HL-60/S4 treated with phorbol 12-myristate 13-acetate at 8.2 ng/mL for 4 days and 3 days (cell line): ENCODE measurements around the gene TBX3.
"Not testable (repeated sequence)": the region's sequence is repeated elsewhere in the genome, so short reads cannot be mapped to it uniquely, and the experiment has no call there.

Experiments used
- in situ Hi-C: fragments of 300-500 bp; cut with MboI; formaldehyde crosslinking; loops from 2 replicates; pipeline ENCODE4 v1.15.0; 2022; ENCODE audit warnings: low sequenced_read_pairs

Gene TBX3

GRCh38 chr12:114684098-114684869, at the start of gene TBX3:
Gene TBX3 (minus strand): TSS chr12:114684175. CDS start chr12:114683200, 975 bp downstream.
- in situ Hi-C loops: no loop called here

- in situ Hi-C loops: no loop called here
Observed at GRCh38 chr12:114732426-114733030, 48.6 kb upstream of the TBX3 start.

- in situ Hi-C loops: no loop called here
Observed at GRCh38 chr12:114729731-114730130, 45.8 kb upstream of the TBX3 start.

DNA sequence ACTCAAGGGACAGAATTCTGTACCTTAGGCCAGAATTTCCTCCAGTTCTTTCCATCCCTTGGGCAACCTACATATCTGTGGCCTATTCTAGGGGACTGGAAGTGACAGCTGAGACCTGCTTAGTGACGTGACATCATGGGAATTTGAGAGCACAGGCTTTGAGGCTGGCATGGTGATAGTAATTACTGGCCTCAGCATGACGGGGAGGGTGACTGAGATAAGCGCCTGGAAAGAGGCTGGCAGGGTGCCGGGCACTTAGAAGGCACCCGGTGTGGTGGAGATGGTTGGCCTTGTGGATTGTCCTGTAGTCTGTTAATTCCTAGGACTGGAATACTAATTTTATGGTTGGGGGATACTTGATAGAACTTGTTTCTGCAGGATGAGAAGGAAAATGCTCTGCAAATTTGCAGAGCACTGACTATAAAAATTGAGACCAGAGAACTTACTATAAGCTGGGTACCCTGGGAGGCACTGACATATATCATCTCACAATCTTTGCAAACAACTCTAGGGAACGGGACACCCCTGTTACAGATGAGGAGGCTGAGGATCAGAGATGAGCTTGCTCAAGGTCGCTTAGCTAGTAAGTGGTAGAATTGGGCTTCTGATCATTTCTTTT, 42.2 kb upstream of the TBX3 start:
- in situ Hi-C loops: no loop called here

DNA sequence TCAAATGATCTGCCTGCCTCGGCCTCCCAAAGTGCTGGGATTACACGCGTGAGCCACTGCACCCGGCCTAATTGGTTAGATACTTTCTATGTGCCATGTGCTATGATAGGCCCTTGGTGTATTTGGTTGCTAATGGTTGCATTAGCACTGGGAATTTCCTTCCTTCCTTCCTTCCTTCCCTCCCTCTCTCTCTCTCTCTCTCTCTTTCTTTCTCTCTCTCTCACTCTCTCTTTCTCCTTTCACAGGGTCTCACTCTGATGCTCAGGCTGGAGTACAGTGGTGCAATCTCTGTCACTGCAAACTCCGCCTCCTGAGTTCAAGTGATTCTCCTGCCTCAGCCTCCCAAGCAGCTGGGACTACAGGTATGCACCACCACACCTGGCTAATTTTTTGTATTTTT, 38.2 kb upstream of the TBX3 start:
- in situ Hi-C loops: not testable (repeated sequence)

GRCh38 chr12:114721266-114721665, 37.3 kb upstream of the TBX3 start:
- in situ Hi-C loops: no loop called here

GRCh38 chr12:114713466-114714215, 29.7 kb upstream of the TBX3 start:
- in situ Hi-C loops: no loop called here

DNA sequence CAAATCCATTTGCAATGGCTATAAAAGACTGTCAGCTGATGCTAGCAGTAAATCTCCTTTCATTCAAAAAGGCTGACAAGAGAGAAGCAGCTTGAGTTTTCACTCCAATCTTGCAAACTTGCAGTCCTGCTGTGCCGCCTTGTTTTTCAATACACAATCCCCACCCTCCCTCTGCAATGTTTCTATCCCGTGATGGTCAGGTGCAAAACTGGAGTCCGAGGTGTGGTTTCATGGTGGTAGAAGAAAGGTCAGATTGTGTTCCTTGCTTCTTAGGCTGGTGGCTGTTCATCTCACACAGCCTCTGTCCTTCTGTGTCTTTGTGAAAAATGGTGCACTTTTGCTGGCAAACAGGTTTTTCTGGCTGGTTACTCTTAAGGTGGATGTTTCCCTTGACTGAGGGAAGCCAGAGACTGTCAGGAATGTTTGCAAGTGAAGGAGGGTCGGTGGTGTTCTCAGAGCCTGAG, 27.7 kb upstream of the TBX3 start:
- in situ Hi-C loops: no loop called here

DNA sequence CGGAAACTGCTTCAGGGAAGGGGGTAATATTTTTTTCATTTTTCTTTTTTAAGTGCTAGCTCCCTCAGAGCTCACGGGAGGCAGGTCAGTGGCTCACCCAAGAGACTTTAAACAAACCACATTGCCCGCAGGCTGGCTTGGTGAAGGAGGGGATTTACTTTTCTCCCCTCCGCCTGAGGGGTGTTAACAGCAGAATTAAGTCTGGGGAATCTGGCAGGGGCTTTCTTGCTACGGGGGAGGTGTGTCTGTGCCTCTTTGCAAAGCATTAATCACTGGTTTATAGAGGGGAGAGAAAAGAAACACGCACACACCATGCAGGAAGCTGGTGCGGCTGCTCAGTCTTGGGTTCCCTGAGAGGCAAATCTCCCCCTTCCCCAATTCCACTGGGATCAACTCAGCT, 26.2 kb upstream of the TBX3 start:
- in situ Hi-C loops: no loop called here

DNA sequence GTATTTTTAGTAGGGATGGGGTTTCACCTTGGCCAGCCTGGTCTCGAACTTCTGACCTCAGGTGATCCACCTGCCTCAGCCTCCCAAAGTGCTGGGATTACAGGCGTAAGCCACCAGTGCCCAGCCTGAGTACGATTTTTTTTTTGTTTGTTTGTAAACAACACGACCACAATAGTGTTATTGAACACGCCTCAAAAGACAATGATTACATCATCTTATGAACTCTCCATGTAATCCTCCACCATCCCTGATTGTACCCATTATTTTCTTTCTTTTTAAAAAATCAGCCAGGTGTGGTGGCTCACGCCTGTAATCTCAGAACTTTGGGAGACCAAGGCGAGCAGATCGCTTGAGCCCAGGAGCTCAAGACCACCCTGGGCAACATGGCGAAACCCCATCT, 25.1 kb upstream of the TBX3 start:
- in situ Hi-C loops: no loop called here

GRCh38 chr12:114708598-114708997, 24.6 kb upstream of the TBX3 start:
- in situ Hi-C loops: not testable (repeated sequence)

- in situ Hi-C loops: no loop called here
Observed at GRCh38 chr12:114704096-114704495, 20.1 kb upstream of the TBX3 start.

- in situ Hi-C loops: no loop called here
Observed at GRCh38 chr12:114703060-114703493, 19.1 kb upstream of the TBX3 start.

DNA sequence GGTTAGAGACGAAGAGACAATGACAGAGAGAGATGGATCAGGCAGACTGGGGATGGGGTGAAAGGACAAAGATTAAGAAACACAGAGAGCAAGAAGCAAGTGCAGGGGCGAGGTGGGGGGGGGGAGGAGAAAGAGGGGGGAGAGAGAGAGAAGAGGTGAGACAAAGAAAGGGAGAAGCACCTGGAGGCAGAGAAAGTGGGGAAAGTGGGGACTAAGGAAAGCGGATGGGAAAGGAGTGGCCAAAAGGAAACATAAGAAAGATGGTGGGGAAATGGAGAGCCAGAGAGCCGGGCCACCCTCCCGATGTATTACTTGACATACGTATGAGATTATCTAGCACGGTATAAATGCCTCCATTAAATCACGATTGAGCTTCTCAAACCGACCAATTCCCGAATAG, 18.5 kb upstream of the TBX3 start:
- in situ Hi-C loops: no loop called here

DNA sequence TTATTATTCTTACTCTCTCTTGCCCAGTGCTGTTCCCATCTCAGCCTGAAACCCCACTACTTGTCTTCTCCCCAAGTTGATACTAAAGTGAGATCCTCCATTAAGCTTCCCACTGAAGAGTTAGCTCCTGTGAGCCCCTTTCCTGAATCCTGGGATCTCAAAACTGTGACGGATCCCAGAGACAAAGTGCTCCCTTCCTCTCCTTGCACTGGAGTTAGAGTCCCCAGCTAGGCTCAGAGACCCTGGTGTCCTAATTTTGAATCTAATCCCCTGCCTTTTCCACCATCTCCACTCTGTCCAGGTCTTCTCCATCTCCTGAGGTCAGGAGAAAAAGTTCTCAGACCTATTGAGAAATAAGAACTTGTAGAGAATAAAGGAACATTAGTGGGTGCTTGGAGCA, 17.6 kb upstream of the TBX3 start:
- in situ Hi-C loops: no loop called here

GRCh38 chr12:114701104-114701414, 17.1 kb upstream of the TBX3 start:
- in situ Hi-C loops: no loop called here

GRCh38 chr12:114700392-114701103, 16.6 kb upstream of the TBX3 start:
- in situ Hi-C loops: no loop called here

- in situ Hi-C loops: no loop called here
Observed at GRCh38 chr12:114698566-114699163, 14.7 kb upstream of the TBX3 start.

DNA sequence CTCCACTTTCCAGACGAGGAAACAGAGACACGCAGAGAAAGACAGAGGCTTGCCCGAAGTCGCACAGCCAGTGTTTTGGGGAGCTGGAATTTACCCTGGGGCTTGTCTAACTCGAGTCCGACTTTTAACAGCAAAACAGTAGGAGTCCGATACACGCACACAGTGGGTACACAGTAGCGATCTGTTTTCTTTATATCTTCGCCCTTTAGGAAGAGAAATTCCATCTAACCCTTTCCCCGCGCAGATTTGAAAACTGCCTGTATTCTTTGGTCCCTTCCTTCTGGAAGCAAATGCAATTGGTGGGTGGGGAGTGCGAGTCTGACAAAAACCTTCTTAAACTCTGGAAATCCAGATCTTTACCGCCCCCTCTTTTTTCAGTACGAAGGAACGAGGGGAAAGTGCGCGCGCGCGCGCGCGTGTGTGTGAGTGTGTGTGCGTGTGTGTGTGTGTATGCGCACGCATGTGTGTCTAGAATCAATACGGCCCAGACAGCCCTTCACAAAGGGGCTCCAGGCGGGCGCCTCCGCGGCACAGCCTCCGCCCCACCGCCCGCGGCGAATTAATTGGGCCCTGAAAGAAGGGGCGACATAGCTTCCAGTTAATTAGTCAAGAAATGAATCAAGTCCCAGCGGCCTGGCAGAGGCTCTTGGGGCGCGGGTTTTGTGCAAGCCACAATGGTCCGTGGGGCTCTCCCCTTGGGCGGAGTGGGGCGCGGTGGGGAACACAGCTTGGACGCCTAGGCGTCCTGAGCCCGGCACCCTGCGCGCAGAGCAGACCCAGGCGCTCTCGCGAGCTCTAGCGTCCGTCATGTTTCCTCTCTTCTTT, 14.0 kb upstream of the TBX3 start:
- in situ Hi-C loops: no loop called here
